ENCODE data around the gene SLC38A7.

Gene SLC38A7, protein sequence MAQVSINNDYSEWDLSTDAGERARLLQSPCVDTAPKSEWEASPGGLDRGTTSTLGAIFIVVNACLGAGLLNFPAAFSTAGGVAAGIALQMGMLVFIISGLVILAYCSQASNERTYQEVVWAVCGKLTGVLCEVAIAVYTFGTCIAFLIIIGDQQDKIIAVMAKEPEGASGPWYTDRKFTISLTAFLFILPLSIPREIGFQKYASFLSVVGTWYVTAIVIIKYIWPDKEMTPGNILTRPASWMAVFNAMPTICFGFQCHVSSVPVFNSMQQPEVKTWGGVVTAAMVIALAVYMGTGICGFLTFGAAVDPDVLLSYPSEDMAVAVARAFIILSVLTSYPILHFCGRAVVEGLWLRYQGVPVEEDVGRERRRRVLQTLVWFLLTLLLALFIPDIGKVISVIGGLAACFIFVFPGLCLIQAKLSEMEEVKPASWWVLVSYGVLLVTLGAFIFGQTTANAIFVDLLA

DNA sequence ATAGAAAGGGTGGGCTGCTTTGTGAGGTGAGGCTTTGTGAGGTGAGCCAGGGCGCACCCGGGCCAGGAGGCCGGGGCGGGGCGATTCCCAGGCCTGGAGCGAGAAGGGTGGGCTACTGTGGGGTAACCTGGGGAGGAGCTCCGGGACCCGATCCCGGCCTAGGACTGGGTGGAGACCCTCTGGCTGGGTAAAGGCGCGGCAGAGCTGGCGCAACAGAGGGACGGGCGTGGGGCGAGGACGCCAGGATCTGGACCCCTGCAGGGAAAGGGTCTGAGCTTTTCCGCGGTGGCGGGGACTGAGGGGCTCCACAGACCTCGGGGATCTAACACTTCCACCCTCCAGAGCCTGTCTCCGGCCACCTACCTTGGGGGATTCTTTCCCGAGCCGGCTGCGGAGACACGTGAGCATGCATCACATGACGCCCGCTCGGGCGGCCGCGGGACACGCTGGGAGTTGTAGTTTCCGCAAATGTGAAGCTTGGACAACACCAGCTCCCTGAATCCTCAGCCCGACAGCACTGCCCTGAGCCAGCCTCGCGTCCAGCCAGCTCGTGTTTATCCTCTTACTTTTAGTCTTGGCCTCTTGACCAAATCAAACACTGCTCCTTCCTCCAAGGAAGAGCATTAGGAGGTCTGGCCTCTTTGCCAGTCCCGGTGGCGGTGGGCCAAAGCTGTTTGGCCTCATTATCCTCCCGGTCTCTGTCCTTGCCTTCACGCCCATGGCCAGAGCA is at the start of gene SLC38A7:
TSS of gene SLC38A7 (minus strand) at position 417 of the 730 bp plus-strand sequence. CDS start 4,644 bp downstream, outside the sequence.
- TF ChIP-seq, protein P1, sequence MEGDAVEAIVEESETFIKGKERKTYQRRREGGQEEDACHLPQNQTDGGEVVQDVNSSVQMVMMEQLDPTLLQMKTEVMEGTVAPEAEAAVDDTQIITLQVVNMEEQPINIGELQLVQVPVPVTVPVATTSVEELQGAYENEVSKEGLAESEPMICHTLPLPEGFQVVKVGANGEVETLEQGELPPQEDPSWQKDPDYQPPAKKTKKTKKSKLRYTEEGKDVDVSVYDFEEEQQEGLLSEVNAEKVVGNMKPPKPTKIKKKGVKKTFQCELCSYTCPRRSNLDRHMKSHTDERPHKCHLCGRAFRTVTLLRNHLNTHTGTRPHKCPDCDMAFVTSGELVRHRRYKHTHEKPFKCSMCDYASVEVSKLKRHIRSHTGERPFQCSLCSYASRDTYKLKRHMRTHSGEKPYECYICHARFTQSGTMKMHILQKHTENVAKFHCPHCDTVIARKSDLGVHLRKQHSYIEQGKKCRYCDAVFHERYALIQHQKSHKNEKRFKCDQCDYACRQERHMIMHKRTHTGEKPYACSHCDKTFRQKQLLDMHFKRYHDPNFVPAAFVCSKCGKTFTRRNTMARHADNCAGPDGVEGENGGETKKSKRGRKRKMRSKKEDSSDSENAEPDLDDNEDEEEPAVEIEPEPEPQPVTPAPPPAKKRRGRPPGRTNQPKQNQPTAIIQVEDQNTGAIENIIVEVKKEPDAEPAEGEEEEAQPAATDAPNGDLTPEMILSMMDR (IDR thresholded peaks at IDR 0.05; ENCODE audit: poor library complexity, severe bottlenecking): no peak
- ATAC-seq (ENCODE audit: low read depth): peak; percentile 95
- H3K4me3 ChIP-seq (ENCODE audit: severe bottlenecking): peak within 1 kb of the TSS; percentile 65

DNA sequence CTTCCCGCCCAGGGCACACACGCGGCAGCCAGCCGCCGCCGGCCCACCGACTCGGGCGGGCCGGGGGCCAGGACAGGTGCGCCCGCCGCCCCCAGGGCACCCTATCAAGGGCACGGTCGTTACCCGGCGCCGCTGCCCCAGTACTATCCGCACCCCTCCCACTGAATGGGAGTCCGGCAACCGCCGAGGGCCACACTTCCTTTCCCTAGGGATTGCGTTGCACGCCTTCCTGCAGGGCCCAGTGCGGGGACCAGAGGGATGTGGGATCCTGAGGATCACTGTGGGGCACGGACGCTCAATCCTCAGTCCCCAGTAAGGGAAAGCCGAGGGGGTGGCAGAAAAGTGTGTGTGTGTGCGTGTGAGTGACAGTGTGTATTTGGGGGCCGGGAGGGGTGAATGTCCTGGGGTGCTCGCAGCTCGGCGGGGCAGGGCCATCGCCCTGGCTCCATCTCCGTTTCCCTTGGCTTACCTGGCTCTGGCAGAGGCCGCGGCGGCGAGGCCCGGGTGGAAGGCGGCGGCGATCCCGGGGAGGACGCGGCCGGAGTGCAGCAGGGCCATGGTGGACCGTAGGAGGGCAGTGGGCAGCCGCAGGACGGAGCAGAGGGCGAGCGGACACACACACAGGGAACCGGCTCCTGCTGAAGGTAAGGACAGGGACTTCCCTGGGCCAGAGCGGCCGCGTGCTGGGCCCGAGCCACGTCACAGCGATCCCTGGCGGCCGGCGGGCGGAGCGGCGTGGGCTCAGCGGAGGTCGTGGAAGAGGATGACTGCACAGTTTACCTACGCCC is 49.3 kb upstream of the SLC38A7 start, which contains the start of gene GOT2:
TSS of gene GOT2 (minus strand) at position 646 of the 788 bp plus-strand sequence. CDS start at position 558, 88 bp downstream.
- ATAC-seq (ENCODE audit: low read depth) (peak; percentile 92), DNase-seq (ENCODE audit: low spot score) (peak; percentile 81)
- Histone ChIP-seq H3K27me3 (ENCODE audit: insufficient read depth, poor library complexity, severe bottlenecking) (no peaks in the 10 kb centered on the region), H3K4me1 (ENCODE audit: insufficient read depth, poor library complexity, severe bottlenecking) (peaks cover 20% of the 10 kb centered on the region), H3K36me3 (ENCODE audit: low read depth) (peaks cover 24% of the 10 kb centered on the region), H3K27ac (ENCODE audit: poor library complexity, severe bottlenecking) (peak within 1 kb of the TSS; percentile 59), H3K4me3 (ENCODE audit: severe bottlenecking) (peak within 1 kb of the TSS; percentile 88), H3K9me3 (ENCODE audit: severe bottlenecking) (no peaks in the 10 kb centered on the region)
- TF ChIP-seq, protein P1 (IDR thresholded peaks at IDR 0.05; ENCODE audit: poor library complexity, severe bottlenecking): peak; percentile 96

More for the DNA sequence above, at the start of gene SLC38A7:
- H3K27ac ChIP-seq (ENCODE audit: poor library complexity, severe bottlenecking): no peak within 1 kb of the TSS
- H3K4me1 ChIP-seq (ENCODE audit: insufficient read depth, poor library complexity, severe bottlenecking): no peaks in the 10 kb centered on the region
- DNase-seq (ENCODE audit: low spot score): peak; percentile 80
- no peaks in the 10 kb centered on the region for H3K27me3 ChIP-seq (ENCODE audit: insufficient read depth, poor library complexity, severe bottlenecking)
- H3K9me3 ChIP-seq (ENCODE audit: severe bottlenecking): no peaks in the 10 kb centered on the region
- H3K36me3 ChIP-seq (ENCODE audit: low read depth): 0 out of 2 replicates have a peak, but pooled peaks cover 1% of the 10 kb centered on the region

DNA sequence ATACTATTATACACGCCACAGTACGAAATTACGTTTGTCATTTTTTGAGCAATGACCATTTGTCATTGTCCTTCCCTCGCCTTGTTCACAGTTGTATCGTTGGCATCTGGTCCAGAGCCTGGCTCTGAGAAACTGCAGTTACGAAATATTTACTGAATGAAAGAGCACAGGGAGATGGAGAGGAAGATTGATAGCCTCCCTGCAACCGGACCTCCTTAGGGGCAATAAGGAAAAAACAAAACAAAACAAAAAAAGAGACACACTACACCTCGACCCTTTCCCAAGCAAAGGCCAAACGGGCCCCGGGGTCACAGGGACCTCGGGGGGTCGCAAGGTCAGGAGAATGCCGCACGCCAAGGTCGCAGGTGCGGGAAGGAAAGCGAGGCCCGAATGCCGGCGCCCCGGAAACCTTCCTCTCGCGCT is 48.7 kb upstream of the SLC38A7 start:
- TF ChIP-seq, protein P1 (IDR thresholded peaks at IDR 0.05; ENCODE audit: poor library complexity, severe bottlenecking): no peak
- Histone ChIP-seq H3K9me3 (ENCODE audit: severe bottlenecking) (no peaks in the 10 kb centered on the region), H3K4me1 (ENCODE audit: insufficient read depth, poor library complexity, severe bottlenecking) (peaks cover 20% of the 10 kb centered on the region), H3K27me3 (ENCODE audit: insufficient read depth, poor library complexity, severe bottlenecking) (no peaks in the 10 kb centered on the region), H3K36me3 (ENCODE audit: low read depth) (peaks cover 30% of the 10 kb centered on the region), H3K27ac (ENCODE audit: poor library complexity, severe bottlenecking) (peak overlapping the region; percentile 59), H3K4me3 (ENCODE audit: severe bottlenecking) (peak overlapping the region; percentile 88)
- DNase-seq (ENCODE audit: low spot score) (no peak), ATAC-seq (ENCODE audit: low read depth) (no peak)

DNA sequence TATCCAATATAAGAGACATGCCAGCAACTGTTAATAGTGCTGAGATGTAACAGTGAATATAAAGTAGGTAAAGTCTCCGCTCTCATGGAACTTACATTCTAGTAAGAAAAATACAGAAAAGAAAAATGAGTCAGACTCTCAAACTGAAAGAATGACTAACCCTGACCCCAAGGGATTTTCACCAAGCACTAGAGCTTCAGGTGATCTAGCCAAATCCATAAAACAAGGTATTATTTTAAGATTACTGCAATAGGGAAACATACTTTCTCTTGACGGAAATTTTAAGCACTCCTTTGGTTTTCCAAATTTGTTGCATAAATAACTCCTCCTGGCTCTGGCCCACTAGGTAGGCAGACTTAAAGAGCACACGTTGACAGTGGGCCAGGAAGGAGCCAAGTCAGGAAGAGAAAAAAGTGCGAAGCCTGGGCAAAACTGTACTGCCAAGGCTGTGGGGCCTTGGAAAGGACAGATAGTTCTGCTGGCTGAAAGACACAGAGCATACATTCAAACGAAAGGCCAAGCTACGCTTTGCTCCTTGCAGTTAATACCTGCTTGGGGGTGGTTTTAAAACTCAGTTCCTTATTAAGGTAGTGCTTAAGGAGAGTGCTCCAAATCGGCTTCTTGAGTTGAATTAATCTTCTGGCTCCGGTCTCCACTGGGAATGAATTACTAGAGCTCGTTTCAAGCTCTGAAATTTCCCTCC is 48.1 kb upstream of the SLC38A7 start:
- Histone ChIP-seq H3K9me3 (ENCODE audit: severe bottlenecking) (no peaks in the 10 kb centered on the region), H3K4me3 (ENCODE audit: severe bottlenecking) (peak overlapping the region; percentile 88), H3K27me3 (ENCODE audit: insufficient read depth, poor library complexity, severe bottlenecking) (no peaks in the 10 kb centered on the region), H3K36me3 (ENCODE audit: low read depth) (peaks cover 35% of the 10 kb centered on the region), H3K27ac (ENCODE audit: poor library complexity, severe bottlenecking) (peak overlapping the region; percentile 59), H3K4me1 (ENCODE audit: insufficient read depth, poor library complexity, severe bottlenecking) (peaks cover 20% of the 10 kb centered on the region)
- peak; percentile 35; the same call in 2 of the 3 replicates for ATAC-seq (ENCODE audit: low read depth)
- TF ChIP-seq, protein P1 (IDR thresholded peaks at IDR 0.05; ENCODE audit: poor library complexity, severe bottlenecking): no peak
- no peak for DNase-seq (ENCODE audit: low spot score)
